Subcutaneous abdominal adipose tissue (tissue), 5 donors: ENCODE measurements around the gene CHPF.

Experiments
- H3K27ac ChIP-seq: one replicate; pipeline ENCODE4 v1.7.0; 2013; ENCODE audit warnings: low read depth, mild to moderate bottlenecking, inconsistent platforms, low read length, moderate library complexity
- H3K27me3 ChIP-seq, 5 donors: one replicate each; pipeline ENCODE4 v1.7.0; 2013; ENCODE audit warnings: low read length in 5 of 5, inconsistent platforms in 1 of 5; ENCODE audit not compliant: control insufficient read depth in 5 of 5, insufficient read depth in 4 of 5
- H3K36me3 ChIP-seq, 5 donors: one replicate each; pipeline ENCODE4 v1.7.0; 2013; ENCODE audit warnings: low read length in 5 of 5; ENCODE audit not compliant: control insufficient read depth in 5 of 5, insufficient read depth in 5 of 5
- H3K4me1 ChIP-seq, 5 donors: one replicate each; pipeline ENCODE4 v1.7.0; 2013; ENCODE audit warnings: low read length in 5 of 5, mild to moderate bottlenecking in 3 of 5, moderate library complexity in 1 of 5; ENCODE audit not compliant: control insufficient read depth in 5 of 5, insufficient read depth in 5 of 5
- H3K4me3 ChIP-seq, 5 donors: one replicate each; pipeline ENCODE4 v1.7.0; 2013; ENCODE audit warnings: low read length in 5 of 5, low read depth in 1 of 5
- H3K9ac ChIP-seq, 5 donors: one replicate each; pipeline ENCODE4 v1.7.0; 2013; ENCODE audit warnings: low read length in 5 of 5, mild to moderate bottlenecking in 4 of 5, moderate library complexity in 3 of 5
- H3K9me3 ChIP-seq, 5 donors: one replicate each; pipeline ENCODE4 v1.7.0; 2013; ENCODE audit warnings: low read length in 5 of 5; ENCODE audit not compliant: control insufficient read depth in 5 of 5
- donor health status: healthy.
- donor health status: healthy.
- donor health status: healthy.
- donor health status: healthy.
- donor health status: healthy.

Gene CHPF

DNA sequence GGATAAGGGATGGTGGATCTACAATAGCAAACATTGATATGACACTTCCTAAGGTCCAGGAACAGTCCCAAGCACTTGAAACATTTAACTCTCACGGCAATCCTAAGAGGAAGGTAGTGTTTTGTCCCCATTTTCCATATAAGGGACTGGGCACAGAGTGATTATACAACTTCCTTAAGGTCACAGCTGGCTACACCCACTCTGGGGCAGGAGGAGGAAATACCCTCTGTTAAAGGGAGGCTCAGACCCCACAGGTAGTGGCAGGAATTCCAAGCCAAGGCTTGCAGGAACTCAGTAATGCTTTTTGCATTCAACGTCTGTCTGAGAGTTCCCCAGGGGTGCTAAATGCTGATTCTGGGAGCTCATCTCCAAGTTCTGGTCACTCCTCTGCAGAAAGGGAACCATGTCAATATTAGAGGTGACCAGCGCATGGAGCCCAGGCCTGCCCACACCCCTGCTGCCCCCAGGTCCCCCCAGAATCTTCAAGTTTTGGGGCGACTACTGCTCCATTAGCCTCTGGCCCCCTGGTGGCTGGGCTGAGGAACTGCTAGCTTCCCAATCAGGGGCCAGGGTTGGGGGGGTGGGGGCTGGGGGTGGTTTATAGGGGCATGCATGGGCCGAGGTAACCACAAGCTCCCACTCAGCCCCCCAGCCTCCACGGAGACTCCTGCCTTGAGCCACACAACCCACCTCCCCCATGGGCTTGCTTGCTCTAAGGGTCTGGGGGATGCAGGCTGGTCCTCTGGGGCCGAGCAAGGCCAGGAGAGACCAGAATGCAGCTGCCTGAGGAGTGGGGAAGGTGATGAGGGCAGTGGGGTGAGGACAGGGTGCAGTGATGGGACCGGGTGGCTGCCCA, 16.7 kb upstream of the CHPF start:
- Histone ChIP-seq H3K4me1 (no peaks in the 10 kb centered on the region), H3K36me3 (peaks cover 0 to 29% (median 21%) of the 10 kb centered on the region in 5 donors), H3K9me3 (no peaks in the 10 kb centered on the region), H3K9ac (no peak overlapping the region), H3K27ac (no peak overlapping the region), H3K4me3 (no peak overlapping the region), H3K27me3 (no peaks in the 10 kb centered on the region)

DNA sequence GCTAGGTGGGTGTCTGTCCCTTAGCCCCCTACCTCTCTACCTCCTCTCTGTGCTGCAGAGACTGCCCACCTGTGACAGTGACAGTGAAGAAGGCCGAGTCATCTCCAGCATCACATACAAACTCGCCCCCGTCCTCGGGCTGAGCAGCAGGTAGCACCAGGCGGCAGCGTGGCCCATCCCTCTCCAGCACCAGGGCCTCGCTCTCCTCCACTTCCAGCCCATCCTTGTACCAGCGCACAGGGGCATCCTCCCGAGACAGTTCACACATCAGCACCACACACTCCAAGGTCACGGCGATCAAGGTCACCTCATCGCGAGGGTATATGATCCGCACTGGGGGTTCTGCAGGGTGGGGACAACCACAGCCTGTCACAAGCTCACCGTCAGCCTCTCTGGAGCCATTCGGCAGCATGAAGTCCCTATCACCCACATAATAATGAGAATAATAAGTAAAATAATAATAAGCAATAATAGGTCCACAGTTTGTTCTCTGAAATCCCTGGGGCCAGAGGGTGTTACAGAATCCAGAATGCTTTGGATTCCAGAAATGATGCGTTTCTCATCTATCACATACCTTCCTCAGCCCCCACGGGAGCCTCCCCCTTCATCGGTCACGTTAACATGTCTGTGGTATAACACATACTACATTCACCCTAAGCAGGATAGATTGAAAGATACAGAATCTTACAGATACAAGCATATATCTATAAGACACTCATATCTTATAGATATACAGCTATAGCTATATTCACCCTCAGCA, 15.7 kb upstream of the CHPF start:
- H3K27me3 ChIP-seq, result peaks cover 0 to 3% (median 0%) of the 10 kb centered on the region in 5 donors
- no peak overlapping the region for H3K4me3 ChIP-seq
- peaks cover 0 to 26% (median 20%) of the 10 kb centered on the region in 5 donors for H3K36me3 ChIP-seq
- no peaks in the 10 kb centered on the region for H3K9me3 ChIP-seq
- H3K4me1 ChIP-seq, result no peaks in the 10 kb centered on the region
- no peak overlapping the region for H3K9ac ChIP-seq
- no peak overlapping the region for H3K27ac ChIP-seq

DNA sequence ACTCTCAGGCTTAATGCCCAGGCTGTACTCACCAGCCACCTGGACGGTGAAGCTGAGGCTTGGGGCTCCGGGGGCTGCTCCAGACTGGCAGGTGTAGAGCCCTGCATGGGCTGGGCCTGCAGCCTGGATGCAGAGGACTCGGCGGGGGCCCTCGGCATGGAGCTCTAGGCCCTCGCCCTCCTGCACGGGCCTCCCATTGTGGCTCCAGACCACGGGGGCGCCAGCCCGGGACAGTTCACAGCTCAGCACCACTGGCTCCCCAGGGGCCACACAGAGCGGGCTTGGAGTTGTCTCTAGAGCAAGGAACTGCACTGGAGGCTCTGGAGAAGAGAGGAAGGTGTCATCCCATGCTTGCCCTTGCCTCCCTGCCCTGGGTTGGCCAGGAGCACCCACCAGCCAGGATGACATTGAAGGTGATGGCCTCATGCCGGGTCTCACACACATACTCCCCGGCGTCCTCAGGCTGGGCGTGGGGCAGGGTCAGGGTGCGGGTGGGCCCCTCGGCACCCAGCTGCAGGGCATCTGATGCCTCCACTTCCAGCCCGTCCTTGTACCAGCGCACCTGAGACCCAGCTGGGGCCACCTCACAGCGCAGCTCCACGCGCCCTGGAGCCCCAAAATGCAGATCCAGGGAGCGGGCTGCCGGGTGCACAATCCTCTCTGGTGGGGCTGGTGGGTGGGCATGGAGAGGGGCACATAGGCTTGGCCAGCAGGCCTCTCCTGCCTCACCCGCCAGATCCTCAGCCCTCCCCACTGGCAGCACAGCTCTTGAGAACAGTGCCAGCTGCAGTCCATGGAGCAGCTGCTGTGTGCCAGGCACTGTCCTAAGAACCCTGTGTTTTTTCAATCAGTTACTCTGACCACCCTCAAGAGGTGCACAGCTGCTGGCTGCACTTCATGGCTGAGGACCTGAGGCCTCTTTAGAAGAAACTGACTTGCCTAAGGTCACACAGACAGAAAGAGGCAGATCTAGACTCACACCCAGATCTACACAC, 14.5 kb upstream of the CHPF start:
- no peak overlapping the region for H3K27ac ChIP-seq
- peaks cover 0 to 4% (median 2%) of the 10 kb centered on the region in 5 donors for H3K4me1 ChIP-seq
- H3K27me3 ChIP-seq, result peaks cover 0 to 15% (median 11%) of the 10 kb centered on the region in 5 donors
- H3K9ac ChIP-seq, result no peak overlapping the region
- peaks cover 0 to 16% (median 15%) of the 10 kb centered on the region in 5 donors for H3K36me3 ChIP-seq
- H3K9me3 ChIP-seq, result no peaks in the 10 kb centered on the region
- H3K4me3 ChIP-seq, result no peak overlapping the region

DNA sequence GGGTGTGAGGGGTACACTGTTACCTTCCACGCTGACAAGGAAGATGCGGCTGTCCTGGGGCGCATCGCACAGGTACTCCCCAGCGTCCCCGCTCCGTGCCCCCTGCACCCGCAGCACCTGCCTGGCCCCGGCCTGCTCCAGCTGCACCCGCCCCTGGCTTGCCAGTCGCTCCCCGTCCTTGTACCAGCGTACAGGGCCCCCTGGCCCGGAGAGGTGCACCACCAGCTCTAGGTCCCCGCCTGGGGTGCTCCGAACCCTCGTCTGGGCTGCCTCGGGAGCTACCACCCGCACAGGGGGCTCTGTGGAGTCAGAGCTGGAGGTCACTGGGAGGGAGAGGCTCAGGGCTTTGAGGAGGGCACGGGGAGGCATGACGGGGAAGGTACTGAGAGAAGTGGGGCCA, 13.7 kb upstream of the CHPF start:
- peaks cover 0 to 16% (median 15%) of the 10 kb centered on the region in 5 donors for H3K27me3 ChIP-seq
- peaks cover 0 to 11% (median 9%) of the 10 kb centered on the region in 5 donors for H3K36me3 ChIP-seq
- H3K9me3 ChIP-seq, result no peaks in the 10 kb centered on the region
- peaks cover 0 to 12% (median 9%) of the 10 kb centered on the region in 5 donors for H3K4me1 ChIP-seq
- no peak overlapping the region for H3K27ac ChIP-seq
- no peak overlapping the region for H3K4me3 ChIP-seq
- no peak overlapping the region for H3K9ac ChIP-seq

DNA sequence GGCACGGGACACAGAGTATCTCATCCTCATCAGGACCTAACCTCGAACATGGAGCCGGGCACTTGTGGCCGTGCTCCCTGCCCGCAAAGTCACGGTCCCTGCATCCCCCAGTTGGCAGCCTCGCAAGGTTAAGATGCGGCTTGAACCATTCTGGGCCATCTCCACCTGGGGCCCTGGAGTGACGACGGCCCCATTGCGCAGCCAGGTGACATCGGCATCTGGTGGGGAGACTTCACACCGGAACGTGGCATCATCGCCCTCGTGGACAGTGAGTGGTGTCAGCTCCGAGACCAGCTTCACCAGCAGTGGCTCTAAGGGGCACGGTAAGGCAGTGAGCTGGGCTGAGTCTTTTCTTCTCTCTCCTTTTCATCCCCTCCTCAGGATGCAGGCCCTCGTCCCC, 12.8 kb upstream of the CHPF start:
- H3K9ac ChIP-seq, result no peak overlapping the region
- H3K36me3 ChIP-seq, result peaks cover 0 to 11% (median 6%) of the 10 kb centered on the region in 5 donors

DNA sequence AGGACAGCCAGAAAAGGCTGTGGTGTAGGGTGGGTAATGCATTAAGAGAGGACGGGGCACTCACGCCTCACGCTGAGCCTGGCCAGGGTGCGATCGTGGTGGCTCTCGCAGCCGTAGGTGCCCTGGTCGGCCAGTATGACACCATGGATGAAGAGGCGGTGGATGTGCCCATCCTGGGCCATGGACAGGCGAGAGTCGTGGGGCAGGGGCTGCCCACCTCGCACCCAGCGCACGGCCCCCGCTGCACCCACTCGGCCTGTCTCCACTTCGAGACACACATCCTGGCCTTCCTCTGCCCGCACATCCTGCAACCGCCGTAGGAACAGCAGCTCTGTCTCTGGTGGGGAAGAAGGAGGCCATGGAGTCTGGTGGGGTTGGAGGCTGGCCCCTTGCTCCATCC, 12.3 kb upstream of the CHPF start:
- Histone ChIP-seq H3K36me3 (peaks cover 0 to 11% (median 6%) of the 10 kb centered on the region in 5 donors), H3K9ac (no peak overlapping the region), H3K27ac (no peak overlapping the region), H3K9me3 (no peaks in the 10 kb centered on the region), H3K4me3 (no peak overlapping the region), H3K27me3 (peaks cover 0 to 25% (median 21%) of the 10 kb centered on the region in 5 donors), H3K4me1 (peaks cover 0 to 19% (median 16%) of the 10 kb centered on the region in 5 donors)

More for the DNA sequence above, 12.8 kb upstream of the CHPF start:
- no peak overlapping the region for H3K27ac ChIP-seq
- no peaks in the 10 kb centered on the region for H3K9me3 ChIP-seq
- H3K4me3 ChIP-seq, result no peak overlapping the region
- peaks cover 0 to 23% (median 19%) of the 10 kb centered on the region in 5 donors for H3K27me3 ChIP-seq
- H3K4me1 ChIP-seq, result peaks cover 0 to 18% (median 16%) of the 10 kb centered on the region in 5 donors

DNA sequence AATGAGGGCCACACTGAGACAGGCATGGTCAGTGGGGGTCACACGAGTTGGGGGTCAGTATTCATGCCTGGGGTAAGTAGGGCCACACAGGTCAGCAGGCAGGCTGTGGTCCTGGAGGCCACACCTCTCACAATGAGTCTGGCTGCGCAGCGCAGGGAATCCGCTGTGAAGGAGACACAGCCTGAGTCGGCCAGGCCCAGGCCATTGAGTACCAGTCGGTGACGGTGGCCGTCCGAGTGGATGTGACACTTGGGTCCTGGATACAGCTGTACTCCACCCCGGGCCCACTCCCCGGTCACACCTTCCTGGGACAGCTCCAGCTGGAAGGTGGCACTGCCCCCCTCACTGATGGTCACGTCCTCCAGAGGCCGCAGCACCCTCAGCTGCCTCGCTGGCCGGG, 10.7 kb upstream of the CHPF start:
- Histone ChIP-seq H3K4me1 (peaks cover 0 to 19% (median 16%) of the 10 kb centered on the region in 5 donors), H3K9ac (no peak overlapping the region), H3K4me3 (no peak overlapping the region), H3K27ac (no peak overlapping the region), H3K36me3 (peaks cover 0 to 11% (median 6%) of the 10 kb centered on the region in 5 donors), H3K9me3 (no peaks in the 10 kb centered on the region), H3K27me3 (peaks cover 0 to 33% (median 24%) of the 10 kb centered on the region in 5 donors)

DNA sequence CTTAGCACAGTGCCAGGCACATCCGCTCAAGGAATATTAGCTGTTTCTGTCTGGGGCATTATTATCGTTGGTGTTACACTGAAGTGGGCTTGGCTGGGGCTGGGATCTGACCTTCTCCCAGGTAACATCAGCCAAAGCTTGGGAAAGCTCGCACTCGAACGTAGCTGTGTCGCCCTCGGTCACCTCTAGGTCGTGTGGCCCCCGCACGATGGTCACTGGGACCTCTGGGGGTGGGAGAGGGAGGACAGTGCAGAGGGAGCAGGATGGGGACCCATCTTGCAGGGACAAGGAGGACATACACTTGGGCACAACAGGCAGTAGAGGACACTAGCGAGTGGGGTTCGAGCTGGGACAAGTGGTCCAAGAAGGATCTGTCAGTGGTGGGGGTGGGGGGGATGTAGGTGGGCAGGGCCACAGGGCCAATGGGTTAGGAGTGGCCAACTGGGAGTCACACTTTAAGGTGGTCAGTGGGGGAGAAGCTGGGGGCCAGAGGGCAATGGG, 9.9 kb upstream of the CHPF start:
- Histone ChIP-seq H3K27me3 (peaks cover 0 to 33% (median 24%) of the 10 kb centered on the region in 5 donors), H3K9ac (no peak overlapping the region)

DNA sequence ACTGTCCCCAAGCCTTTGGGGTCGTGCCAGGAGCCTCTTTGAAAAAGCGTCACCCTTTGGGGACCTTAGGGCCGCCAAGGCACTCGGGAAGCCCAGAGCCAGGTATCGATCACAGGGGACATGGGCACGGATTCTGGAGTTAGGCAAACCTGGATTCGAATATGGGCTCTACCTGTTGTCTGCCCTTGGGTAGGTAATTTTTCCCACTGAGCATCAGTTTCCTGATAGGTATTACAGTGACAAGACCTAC, 9.5 kb upstream of the CHPF start:
- Histone ChIP-seq H3K9ac (no peak overlapping the region), H3K36me3 (peaks cover 0 to 11% (median 6%) of the 10 kb centered on the region in 5 donors), H3K27me3 (peaks cover 0 to 33% (median 24%) of the 10 kb centered on the region in 5 donors), H3K4me3 (peak overlapping the region in 4 of 5 donors; percentile 61 to 77 (median 66)), H3K27ac (no peak overlapping the region), H3K9me3 (no peaks in the 10 kb centered on the region), H3K4me1 (peaks cover 0 to 19% (median 16%) of the 10 kb centered on the region in 5 donors)

More for the DNA sequence above, 9.9 kb upstream of the CHPF start:
- no peaks in the 10 kb centered on the region for H3K9me3 ChIP-seq
- H3K36me3 ChIP-seq, result peaks cover 0 to 11% (median 6%) of the 10 kb centered on the region in 5 donors
- no peak overlapping the region for H3K27ac ChIP-seq
- peaks cover 0 to 19% (median 16%) of the 10 kb centered on the region in 5 donors for H3K4me1 ChIP-seq
- peak overlapping the region in 1 of 5 donors; percentile 63 for H3K4me3 ChIP-seq
